HG03575 (cell line): ENCODE measurements around the gene DLG5.

Source experiments
- ATAC-seq: cut with Tn5 transposase; IDR thresholded peaks from one replicate; pipeline ENCODE4 v1.9.1; 2021; ENCODE audit not compliant: unreplicated experiment, insufficient number of reproducible peaks, low FRiP score; ENCODE audit errors: extremely low read depth

The DLG5 gene

DNA sequence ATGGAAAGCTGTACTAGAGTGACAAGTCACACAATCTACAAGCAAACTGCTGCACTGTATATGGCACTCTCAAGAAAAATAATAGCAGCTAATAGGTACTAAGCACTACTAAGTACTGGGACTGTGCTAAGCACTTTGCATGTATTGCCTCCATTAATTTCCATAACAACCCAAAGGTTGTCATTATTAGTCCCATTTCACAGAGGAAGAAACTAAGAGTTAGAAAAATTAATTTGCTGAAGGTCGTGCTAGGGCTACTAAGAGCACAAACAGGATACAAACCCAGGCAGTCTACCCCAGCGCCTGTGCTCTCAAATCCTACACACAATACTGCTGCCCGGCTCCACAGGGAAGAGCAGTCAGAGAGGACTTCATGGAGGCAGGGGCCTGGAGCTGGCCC, 51.7 kb downstream of the DLG5 start:
- no peak for ATAC-seq

GRCh38 chr10:77873536-77874380, 52.8 kb downstream of the DLG5 start:
- ATAC-seq, result no peak

DNA sequence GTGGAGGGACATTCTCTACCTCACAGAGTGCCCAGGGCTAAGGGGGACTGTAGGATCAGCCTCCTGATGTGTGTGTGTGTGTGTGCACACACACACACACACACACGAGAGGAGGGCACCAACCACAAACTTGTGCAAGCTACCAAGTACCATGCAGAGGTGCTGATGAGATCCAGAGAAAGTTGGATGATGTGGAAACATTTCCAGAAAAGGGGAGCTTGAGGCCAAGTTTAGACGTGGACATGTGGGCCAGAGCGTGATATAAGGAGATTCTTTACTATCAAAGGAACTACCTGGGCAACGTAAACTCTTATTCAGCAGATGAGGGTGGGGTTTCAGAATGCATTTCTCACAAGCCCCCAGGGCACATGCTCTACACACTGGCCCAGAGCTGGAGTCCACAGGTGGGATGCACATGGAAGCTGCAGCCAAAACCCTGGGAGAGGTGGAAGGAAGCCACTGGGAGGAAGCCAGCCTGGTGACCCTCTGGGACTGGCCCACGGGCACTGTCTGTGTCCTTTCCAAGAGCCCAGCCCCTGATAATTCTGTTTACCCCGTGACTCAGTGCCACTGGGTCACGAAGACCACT, 53.5 kb downstream of the DLG5 start:
- ATAC-seq, result no peak

DNA sequence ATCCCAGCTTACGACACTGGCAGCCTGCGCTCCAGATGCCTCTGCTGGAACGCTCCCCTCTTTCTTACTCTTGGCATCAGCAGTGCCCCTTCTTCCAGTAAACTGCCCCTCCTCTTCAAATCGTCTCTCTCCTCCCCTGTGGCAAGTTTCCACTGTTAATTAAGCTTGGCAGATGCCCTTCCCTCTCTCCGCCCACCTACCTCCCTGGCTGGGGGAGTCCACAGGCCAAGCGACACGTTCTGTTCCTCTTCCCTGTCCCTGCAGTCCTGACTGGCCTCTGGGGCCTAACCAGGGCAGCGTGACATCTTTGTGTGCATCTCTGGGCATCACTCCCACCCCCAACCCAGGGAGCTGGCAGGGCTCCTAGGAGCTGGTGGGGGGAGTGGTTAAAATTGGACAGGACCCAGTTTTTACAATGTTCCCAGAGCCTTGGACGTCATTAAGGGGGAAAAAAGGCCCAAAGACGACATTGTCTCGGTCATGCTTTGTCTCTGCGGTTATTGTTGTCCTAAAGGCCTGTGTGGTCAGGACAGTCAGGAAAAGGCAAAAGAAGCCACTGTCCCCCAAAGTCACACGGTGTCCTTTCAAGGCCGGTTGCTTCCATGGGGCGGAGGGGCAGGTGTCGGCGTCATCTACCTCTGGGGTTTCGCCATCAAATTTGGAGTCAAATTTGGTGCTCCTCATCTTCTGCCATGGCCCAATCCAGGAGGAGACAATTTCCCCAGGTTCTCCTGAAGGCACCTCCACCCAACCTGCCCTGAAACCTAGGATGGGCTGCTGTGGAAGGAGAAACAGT, 54.2 kb downstream of the DLG5 start:
- ATAC-seq, result no peak

- ATAC-seq, result no peak
Measured at GRCh38 chr10:77869626-77870420, 56.7 kb downstream of the DLG5 start.

DNA sequence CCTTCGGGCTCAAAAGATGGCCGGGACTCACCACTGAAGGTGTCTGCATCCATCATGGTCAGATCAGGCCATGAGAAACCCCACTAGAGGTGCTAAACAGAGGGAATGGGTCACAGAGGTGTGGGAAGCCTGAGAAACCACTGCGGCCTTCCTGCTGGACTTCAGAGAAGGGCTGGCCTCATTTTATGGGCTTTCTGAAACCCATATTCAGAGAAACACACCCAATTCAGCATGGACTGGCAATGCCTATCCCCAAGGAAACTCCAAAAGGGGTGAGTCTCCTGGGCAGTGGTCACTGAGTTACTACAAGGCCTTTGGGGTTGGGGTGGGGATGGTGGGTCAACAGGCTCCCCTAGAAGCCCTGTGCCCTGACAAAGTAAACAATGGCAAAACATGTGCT, 58.0 kb downstream of the DLG5 start:
- no peak for ATAC-seq

DNA sequence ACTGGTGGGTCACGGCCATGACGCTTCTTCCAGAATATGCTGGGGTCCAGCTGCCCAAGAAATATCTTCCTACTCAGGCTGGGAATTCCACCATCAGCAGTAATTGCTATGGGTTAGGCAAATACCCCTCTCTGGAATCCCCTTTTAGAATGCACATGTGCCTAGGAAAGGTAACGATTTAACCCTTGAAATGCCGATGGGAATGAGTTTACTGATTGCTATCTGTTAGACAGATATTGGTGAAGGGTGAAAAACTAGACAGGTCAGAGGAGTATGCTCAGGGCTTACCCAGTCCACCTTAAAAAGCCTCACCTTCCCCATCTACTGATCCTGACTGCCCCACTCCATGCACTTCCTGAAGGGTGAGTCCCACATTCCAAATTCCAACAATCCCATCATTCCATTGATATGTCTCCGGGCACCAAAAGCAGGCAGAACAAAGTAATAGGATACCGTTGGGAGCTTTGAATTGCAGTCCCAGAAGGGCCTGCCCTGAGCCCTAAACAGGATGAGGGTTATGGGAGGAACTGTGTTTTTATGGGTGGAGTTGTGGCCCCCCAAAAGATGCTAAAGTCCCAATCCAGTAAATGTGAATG, 59.3 kb downstream of the DLG5 start:
- ATAC-seq, result no peak

- ATAC-seq, result no peak
Measured at GRCh38 chr10:77866598-77866997, 60.0 kb downstream of the DLG5 start.

GRCh38 chr10:77865580-77866324, 60.8 kb downstream of the DLG5 start:
- no peak for ATAC-seq

GRCh38 chr10:77864151-77864851, 62.3 kb downstream of the DLG5 start:
- ATAC-seq, result no peak

GRCh38 chr10:77863446-77863845, 63.1 kb downstream of the DLG5 start:
- ATAC-seq, result no peak

- no peak for ATAC-seq
Measured at GRCh38 chr10:77862595-77862994, 64.0 kb downstream of the DLG5 start.

DNA sequence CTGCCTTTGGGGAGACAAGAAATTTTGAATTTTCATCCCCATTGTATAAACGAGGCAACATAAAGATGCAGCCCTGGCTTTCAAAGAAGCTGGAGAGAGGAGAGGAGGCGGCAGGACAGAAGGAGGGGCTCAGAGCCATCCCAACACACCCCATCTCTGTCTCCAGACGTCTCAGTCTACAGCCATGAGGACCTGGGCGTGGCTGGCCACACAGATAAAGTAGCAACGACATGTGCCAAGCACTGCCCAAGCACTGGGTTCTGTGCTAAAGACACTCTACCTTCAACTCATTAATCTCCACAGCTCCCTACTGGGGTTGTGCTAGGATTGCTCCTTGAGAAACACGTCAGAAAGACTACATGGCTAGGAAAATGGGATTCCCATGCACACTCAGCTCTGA, 65.2 kb downstream of the DLG5 start:
- ATAC-seq, result no peak

- ATAC-seq, result no peak
Measured at GRCh38 chr10:77859865-77860282, 66.7 kb downstream of the DLG5 start.

GRCh38 chr10:77859200-77859864, 67.2 kb downstream of the DLG5 start:
- no peak for ATAC-seq

DNA sequence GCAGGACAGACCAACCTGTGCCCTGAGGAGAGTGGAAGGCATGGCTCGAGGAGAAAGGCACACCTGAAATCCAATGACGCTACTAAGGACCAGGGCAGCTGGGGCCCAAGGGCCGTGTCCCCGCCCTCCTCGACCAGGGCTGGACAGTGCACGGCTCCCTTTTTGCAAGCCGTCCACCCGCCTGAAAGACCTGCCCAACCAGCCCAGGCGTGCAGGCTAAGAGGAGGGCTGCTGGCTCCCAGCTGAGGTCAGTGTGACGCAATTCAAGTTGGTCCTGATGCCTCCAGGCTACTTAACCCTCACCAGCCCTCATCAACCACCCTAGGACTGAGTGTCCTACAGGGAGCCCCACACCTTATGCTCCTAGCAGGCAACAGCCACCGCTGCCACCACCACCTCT, 69.3 kb downstream of the DLG5 start:
- ATAC-seq, result no peak

GRCh38 chr10:77856566-77856965, 70.0 kb downstream of the DLG5 start:
- ATAC-seq, result no peak
